Adrenal gland (tissue), 5 donors: ENCODE results near the gene INHBB.

Source experiments
- POLR2A ChIP-seq, 2 donors: fragments of 450-650 bp; IDR thresholded peaks; one replicate each; pipeline ENCODE4 v1.6.1; 2017; ENCODE audit warnings: antibody characterized with exemption in 2 of 2, mild to moderate bottlenecking in 2 of 2, moderate library complexity in 1 of 2
- TF ChIP-seq, protein P1 (sequence below), 6 experiments: fragments of 450-650 bp in 4 of 6; fragments of 200-600 bp in 2 of 6; sonication (generic) in 1 of 6; IDR thresholded peaks; 1 replicate in 5 of 6; 2 replicates in 1 of 6; pipeline versions ENCODE4 v1.5.1 to v1.8.0; 2016 to 2021; ENCODE audit warnings: antibody characterized with exemption in 6 of 6, mild to moderate bottlenecking in 2 of 6, moderate library complexity in 1 of 6
- donor health status: DM: no; HTN: no; CAD: no.

DNA sequence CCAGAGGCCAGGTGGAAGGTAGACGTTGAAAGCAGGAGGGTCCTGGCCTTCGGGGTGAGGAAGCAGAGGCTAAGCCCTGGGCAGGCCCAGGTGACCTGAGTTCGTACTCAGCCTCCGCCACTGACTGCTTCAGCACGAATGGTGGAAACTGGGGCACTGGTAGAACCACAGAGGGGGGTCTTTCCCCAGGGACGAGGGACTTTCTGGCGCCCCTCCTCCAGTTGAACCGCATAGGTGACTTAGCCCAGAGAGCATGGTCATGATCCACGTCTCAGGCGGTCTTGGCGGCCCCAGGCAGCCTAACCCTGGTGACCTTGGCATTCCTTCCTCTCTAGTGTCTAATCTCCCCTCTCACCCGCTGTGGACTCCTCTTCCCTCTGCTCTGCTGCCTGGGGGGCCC is 30.2 kb downstream of the INHBB start:
- TF ChIP-seq POLR2A (IDR thresholded peaks at IDR 0.05), result no peak
- TF ChIP-seq, protein P1, sequence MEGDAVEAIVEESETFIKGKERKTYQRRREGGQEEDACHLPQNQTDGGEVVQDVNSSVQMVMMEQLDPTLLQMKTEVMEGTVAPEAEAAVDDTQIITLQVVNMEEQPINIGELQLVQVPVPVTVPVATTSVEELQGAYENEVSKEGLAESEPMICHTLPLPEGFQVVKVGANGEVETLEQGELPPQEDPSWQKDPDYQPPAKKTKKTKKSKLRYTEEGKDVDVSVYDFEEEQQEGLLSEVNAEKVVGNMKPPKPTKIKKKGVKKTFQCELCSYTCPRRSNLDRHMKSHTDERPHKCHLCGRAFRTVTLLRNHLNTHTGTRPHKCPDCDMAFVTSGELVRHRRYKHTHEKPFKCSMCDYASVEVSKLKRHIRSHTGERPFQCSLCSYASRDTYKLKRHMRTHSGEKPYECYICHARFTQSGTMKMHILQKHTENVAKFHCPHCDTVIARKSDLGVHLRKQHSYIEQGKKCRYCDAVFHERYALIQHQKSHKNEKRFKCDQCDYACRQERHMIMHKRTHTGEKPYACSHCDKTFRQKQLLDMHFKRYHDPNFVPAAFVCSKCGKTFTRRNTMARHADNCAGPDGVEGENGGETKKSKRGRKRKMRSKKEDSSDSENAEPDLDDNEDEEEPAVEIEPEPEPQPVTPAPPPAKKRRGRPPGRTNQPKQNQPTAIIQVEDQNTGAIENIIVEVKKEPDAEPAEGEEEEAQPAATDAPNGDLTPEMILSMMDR (IDR thresholded peaks at IDR 0.05), result no peak
